Esophagus squamous epithelium (tissue), 5 donors: ENCODE results near the gene RAPGEF4. TPM values are rescaled to one million over a fixed set of nuclear protein-coding genes. Genes with fewer than 3 reads are reported as not detected.

ENCODE experiments used
- DNase-seq: peaks from one replicate; lab custom pipeline; 2025; lab: John Stamatoyannopoulos, UW
- H3K27ac ChIP-seq, 4 donors: fragments of 200-600 bp; sonication (generic); one replicate each; pipeline ENCODE4 v1.5.1; 2016 to 2019; ENCODE audit warnings: mild to moderate bottlenecking in 1 of 4
- H3K27me3 ChIP-seq, 4 donors: fragments of 200-600 bp; sonication (generic); 1 replicate in 3 of 4; 2 replicates in 1 of 4; pipeline versions ENCODE4 v1.5.1 to v1.6.0; 2017 to 2021; ENCODE audit warnings: antibody characterized with exemption in 1 of 4
- H3K36me3 ChIP-seq, 3 donors: fragments of 200-600 bp; sonication (generic); one replicate each; pipeline ENCODE4 v1.5.1; 2016 to 2019
- H3K4me1 ChIP-seq, 3 donors: fragments of 200-600 bp; sonication (generic); one replicate each; pipeline ENCODE4 v1.5.1; 2017 to 2019
- H3K4me3 ChIP-seq, 4 donors: fragments of 200-600 bp; sonication (generic); 1 replicate in 3 of 4; 2 replicates in 1 of 4; pipeline ENCODE4 v1.5.1; 2016 to 2019; ENCODE audit warnings: mild to moderate bottlenecking in 2 of 4, moderate library complexity in 1 of 4
- H3K9me3 ChIP-seq, 3 donors: fragments of 200-600 bp; sonication (generic); one replicate each; pipeline ENCODE4 v1.5.1; 2016 to 2019
- CTCF ChIP-seq, 6 experiments: fragments of 450-650 bp in 4 of 6; fragments of 200-600 bp in 2 of 6; sonication (generic) in 2 of 6; IDR thresholded peaks; one replicate each; pipeline ENCODE4 v1.5.1; 2016 to 2019; ENCODE audit warnings: antibody characterized with exemption in 6 of 6, mild to moderate bottlenecking in 4 of 6, moderate library complexity in 4 of 6
- POLR2A ChIP-seq, 4 donors: fragments of 450-650 bp; IDR thresholded peaks; one replicate each; pipeline ENCODE4 v1.6.1; 2017; ENCODE audit warnings: antibody characterized with exemption in 4 of 4, mild to moderate bottlenecking in 4 of 4, moderate library complexity in 3 of 4
- WGBS, 2 donors: methylation state at CpG; one replicate each; pipeline ENCODE4 v1.1.5; 2018; 5-methylcytosine and 5-hydroxymethylcytosine counted together
- intact Hi-C: fragments of 100-400 bp; cut with DNase I; formaldehyde crosslinking; loops from one replicate; pipeline ENCODE4 v1.15.0; 2022
- total RNA-seq, 4 donors: library from RNA; depleted of rRNA; stranded (reverse); fragments of >200 nt; gene quantifications; one replicate each; pipeline ENCODE4 v1.1.0, GENCODE V29; 2016
- donor health status: DM: yes; HTN: yes; CAD: no.

RAPGEF4 gene
- total RNA-seq, 4 donors from 2014 or later: 2.6 to 11.1 (median 2.9) TPM

DNA sequence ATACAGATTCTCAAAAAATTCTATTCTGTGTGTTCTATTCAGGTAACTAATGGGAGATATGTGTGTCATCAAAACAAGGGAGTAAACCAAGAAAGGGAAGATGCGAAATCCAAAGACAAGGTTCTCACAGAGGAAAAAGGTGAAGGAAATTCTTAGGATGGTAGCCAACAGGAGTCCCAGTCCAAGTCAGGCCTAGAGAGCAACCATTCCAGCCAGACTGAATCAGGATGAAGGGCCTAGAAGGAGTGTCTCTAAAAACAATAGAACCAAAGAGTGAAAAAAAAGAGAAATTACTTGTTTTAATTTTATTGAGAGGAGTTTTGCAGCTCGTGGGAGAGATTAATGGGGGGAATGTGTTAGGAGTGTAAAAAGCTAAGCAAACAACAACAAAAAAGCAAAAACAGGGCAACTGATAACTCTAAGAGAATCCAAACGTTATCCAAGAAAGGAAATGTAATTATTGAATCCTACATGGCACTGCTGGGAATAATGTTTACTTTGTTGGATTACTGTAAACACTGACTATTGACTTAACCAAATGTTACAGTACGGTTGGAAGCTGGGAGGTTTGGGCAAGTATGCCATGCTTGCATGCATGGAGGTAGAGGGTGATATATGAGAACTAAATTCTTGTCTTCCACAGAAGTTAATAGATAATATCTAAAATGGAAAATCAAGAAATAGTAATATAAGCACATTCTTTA is 352.3 kb downstream of the RAPGEF4 start:
- DNase-seq: no peak
- no peaks in the 10 kb centered on the region for H3K36me3 ChIP-seq
- intact Hi-C loops: no loop called here
- H3K27ac ChIP-seq: peak overlapping the region in 2 of 4 donors; percentile 45 to 56
- no peak overlapping the region for H3K4me3 ChIP-seq
- WGBS, 2 donors: 71 to 74% methylated on average over 4 of the region's 4 CpGs
- no peak for TF ChIP-seq CTCF (IDR thresholded peaks at IDR 0.05)
- no peak for TF ChIP-seq POLR2A (IDR thresholded peaks at IDR 0.05)
- no peaks in the 10 kb centered on the region for H3K9me3 ChIP-seq
- H3K4me1 ChIP-seq: peaks cover 11 to 92% (median 21%) of the 10 kb centered on the region in 3 donors
- H3K27me3 ChIP-seq: no peaks in the 10 kb centered on the region

DNA sequence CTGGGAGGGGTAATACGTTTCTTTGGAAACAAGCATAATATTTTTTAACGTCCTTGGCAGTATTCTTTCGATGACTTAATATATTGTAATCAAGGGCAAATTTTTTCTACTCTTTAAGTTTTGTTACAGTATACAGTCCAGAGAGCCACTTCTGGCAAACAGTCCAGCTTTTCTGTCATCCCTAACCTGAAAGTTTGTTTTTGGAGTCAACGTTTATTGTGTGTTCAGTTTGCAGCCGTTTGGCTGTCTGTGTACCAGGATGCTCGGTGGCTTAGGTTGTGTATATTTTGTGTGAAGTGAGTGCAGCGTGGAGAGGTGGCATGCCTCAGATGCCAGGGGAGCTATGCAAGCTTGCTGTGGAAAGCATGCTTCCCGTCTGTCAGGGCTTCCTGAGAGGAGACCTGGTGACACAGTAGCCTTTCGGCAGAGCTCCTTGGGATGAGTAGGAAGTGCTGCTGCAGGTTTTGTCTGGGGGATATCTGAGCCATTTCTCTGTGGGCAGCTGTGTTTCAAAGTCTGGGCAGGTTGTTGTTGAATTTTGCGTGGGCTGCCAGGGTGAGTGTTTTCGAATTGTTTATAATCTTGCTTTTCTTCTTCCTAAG is 354.7 kb downstream of the RAPGEF4 start:
- no peaks in the 10 kb centered on the region for H3K9me3 ChIP-seq

DNA sequence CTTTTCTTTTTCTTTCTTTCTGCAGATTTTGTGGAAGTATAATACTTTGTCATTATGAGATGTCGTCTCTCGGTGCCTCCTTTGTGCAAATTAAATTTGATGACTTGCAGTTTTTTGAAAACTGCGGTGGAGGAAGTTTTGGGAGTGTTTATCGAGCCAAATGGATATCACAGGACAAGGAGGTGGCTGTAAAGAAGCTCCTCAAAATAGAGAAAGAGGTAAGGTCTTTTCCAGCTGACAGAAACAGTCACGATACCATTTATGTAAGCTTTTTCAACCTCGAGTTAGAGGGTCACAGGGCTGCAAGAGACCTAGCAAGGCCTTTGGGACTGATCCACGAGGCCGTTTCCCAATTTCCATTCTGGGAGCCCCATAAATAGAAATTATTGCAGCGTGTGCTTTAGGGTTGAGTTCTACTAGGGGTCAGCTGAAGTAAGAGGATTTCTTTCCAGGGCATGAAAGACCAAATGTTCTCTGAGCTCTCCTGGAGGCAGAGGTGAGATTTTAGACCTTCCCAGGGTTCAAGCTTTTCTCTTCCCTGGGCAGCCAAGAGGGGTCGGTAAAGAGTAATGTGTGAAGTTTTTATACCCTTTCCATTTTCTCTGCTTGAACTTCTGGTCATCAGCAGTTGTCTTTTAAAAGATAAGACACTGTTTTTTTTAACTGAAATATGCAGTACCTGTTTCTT is 355.5 kb downstream of the RAPGEF4 start:
- Histone ChIP-seq H3K4me1 (peaks cover 11 to 71% (median 16%) of the 10 kb centered on the region in 3 donors), H3K36me3 (no peaks in the 10 kb centered on the region), H3K27me3 (no peaks in the 10 kb centered on the region), H3K4me3 (peak overlapping the region in 2 of 4 donors; percentile 11 to 30), H3K9me3 (no peaks in the 10 kb centered on the region), H3K27ac (peak overlapping the region; percentile 4 to 66 (median 46))
- TF ChIP-seq POLR2A (IDR thresholded peaks at IDR 0.05) (no peak), CTCF (IDR thresholded peaks at IDR 0.05) (peak in 2 of 6 experiments; percentile 15 to 30)
- no peak for DNase-seq
- WGBS, 2 donors: 44 to 45% methylated on average over 10 of the region's 10 CpGs
- intact Hi-C loops: no loop called here

More for the DNA sequence above, 354.7 kb downstream of the RAPGEF4 start:
- H3K27ac ChIP-seq: peak overlapping the region; percentile 18 to 66 (median 46)
- DNase-seq: no peak
- H3K4me3 ChIP-seq: peak overlapping the region in 2 of 4 donors; percentile 11 to 30
- 23 to 40% methylated on average over 9 to 11 of the region's 11 CpGs for WGBS, 2 donors
- H3K36me3 ChIP-seq: no peaks in the 10 kb centered on the region
- TF ChIP-seq CTCF (IDR thresholded peaks at IDR 0.05): no peak
- TF ChIP-seq POLR2A (IDR thresholded peaks at IDR 0.05): no peak
- H3K27me3 ChIP-seq: no peaks in the 10 kb centered on the region
- H3K4me1 ChIP-seq: peaks cover 11 to 75% (median 16%) of the 10 kb centered on the region in 3 donors
- intact Hi-C loops: no loop called here

- no peaks in the 10 kb centered on the region for H3K27me3 ChIP-seq
- peaks cover 0 to 7% (median 0%) of the 10 kb centered on the region in 3 donors for H3K36me3 ChIP-seq
- no peak overlapping the region for H3K4me3 ChIP-seq
- WGBS, 2 donors: 91 to 95% methylated on average over 4 of the region's 4 CpGs
- no peak for DNase-seq
- H3K27ac ChIP-seq: peak overlapping the region in 3 of 4 donors; percentile 35 to 62 (median 56)
- intact Hi-C loops: no loop called here
- no peaks in the 10 kb centered on the region for H3K9me3 ChIP-seq
- TF ChIP-seq CTCF (IDR thresholded peaks at IDR 0.05) (no peak), POLR2A (IDR thresholded peaks at IDR 0.05) (no peak)
- peaks cover 4 to 63% (median 16%) of the 10 kb centered on the region in 3 donors for H3K4me1 ChIP-seq
Observed at GRCh38 chr2:173091910-173092309, 356.3 kb downstream of the RAPGEF4 start.
